ENCODE results near the gene MAX.
A peak's percentile ranks its signal among the peaks of the same experiment; 100 is the strongest.

Gene MAX

GRCh38 chr14:65102441-65103149 lies at the start of gene MAX:
Gene MAX (minus strand): TSS chr14:65102517. CDS start chr14:65102339, 178 bp downstream.
- DNase-seq: peak; percentile 97

- DNase-seq: no peak
Measured at GRCh38 chr14:65151609-65151956, 49.3 kb upstream of the MAX start.

- no peak for DNase-seq
Measured at GRCh38 chr14:65150898-65151608, 48.7 kb upstream of the MAX start.

GRCh38 chr14:65149116-65149515 lies 46.8 kb upstream of the MAX start:
- no peak for DNase-seq

GRCh38 chr14:65144170-65144569 lies 41.9 kb upstream of the MAX start:
- DNase-seq: no peak

- DNase-seq: no peak
Measured at GRCh38 chr14:65142914-65143625, 40.8 kb upstream of the MAX start.

GRCh38 chr14:65142429-65142828 lies 40.1 kb upstream of the MAX start:
- no peak for DNase-seq

GRCh38 chr14:65141523-65141922 lies 39.2 kb upstream of the MAX start:
- no peak for DNase-seq

- DNase-seq: no peak
Measured at GRCh38 chr14:65137648-65138307, 35.5 kb upstream of the MAX start.

- DNase-seq: no peak
Measured at GRCh38 chr14:65134651-65135579, 32.6 kb upstream of the MAX start.

- DNase-seq: no peak
Measured at GRCh38 chr14:65132855-65133254, 30.5 kb upstream of the MAX start.

GRCh38 chr14:65131301-65131701 lies 29.0 kb upstream of the MAX start:
- DNase-seq: no peak

- no peak for DNase-seq
Measured at GRCh38 chr14:65128096-65128495, 25.8 kb upstream of the MAX start.

- DNase-seq: no peak
Measured at GRCh38 chr14:65117769-65118745, 15.7 kb upstream of the MAX start.

- no peak for DNase-seq
Measured at GRCh38 chr14:65115615-65116014, 13.3 kb upstream of the MAX start.

- no peak for DNase-seq
Measured at GRCh38 chr14:65110525-65110924, 8.2 kb upstream of the MAX start.

GRCh38 chr14:65109357-65109756 lies 7.0 kb upstream of the MAX start:
- no peak for DNase-seq

- DNase-seq: no peak
Measured at GRCh38 chr14:65107200-65107599, 4.9 kb upstream of the MAX start.

- no peak for DNase-seq
Measured at GRCh38 chr14:65106736-65107135, 4.4 kb upstream of the MAX start.

- no peak for DNase-seq
Measured at GRCh38 chr14:65106316-65106715, 4.0 kb upstream of the MAX start.

GRCh38 chr14:65104791-65105190 lies 2.5 kb upstream of the MAX start:
- no peak for DNase-seq
